ENCODE measurements around the gene RETN.

RETN gene

GRCh38 chr19:7685546-7686445 is 16.9 kb downstream of the RETN start:
- no peak for DNase-seq (ENCODE audit: low read depth in 2 of 2)
- no peak overlapping the region for H3K4me3 ChIP-seq (replicated peaks in 1 of 2; ENCODE audit: low read depth in 2 of 2, low read length in 2 of 2)
- TF ChIP-seq CTCF (IDR thresholded peaks at IDR 0.05; ENCODE audit: low read depth, low read length), result no peak

- no peak overlapping the region for H3K4me3 ChIP-seq (replicated peaks in 1 of 2; ENCODE audit: low read depth in 2 of 2, low read length in 2 of 2)
- DNase-seq (ENCODE audit: low read depth in 2 of 2), result no peak
- TF ChIP-seq CTCF (IDR thresholded peaks at IDR 0.05; ENCODE audit: low read depth, low read length), result no peak
Observed at GRCh38 chr19:7687177-7687576, 18.3 kb downstream of the RETN start.

GRCh38 chr19:7689165-7689564 is 20.3 kb downstream of the RETN start:
- no peak for DNase-seq (ENCODE audit: low read depth in 2 of 2)
- H3K4me3 ChIP-seq (replicated peaks in 1 of 2; ENCODE audit: low read depth in 2 of 2, low read length in 2 of 2), result no peak overlapping the region
- no peak for TF ChIP-seq CTCF (IDR thresholded peaks at IDR 0.05; ENCODE audit: low read depth, low read length)

- no peak for TF ChIP-seq CTCF (IDR thresholded peaks at IDR 0.05; ENCODE audit: low read depth, low read length)
Observed at GRCh38 chr19:7690779-7691258, 22.0 kb downstream of the RETN start.

GRCh38 chr19:7691497-7691896 is 22.6 kb downstream of the RETN start:
- DNase-seq (ENCODE audit: low read depth in 2 of 2), result no peak
- H3K4me3 ChIP-seq (replicated peaks in 1 of 2; ENCODE audit: low read depth in 2 of 2, low read length in 2 of 2), result no peak overlapping the region
- no peak for TF ChIP-seq CTCF (IDR thresholded peaks at IDR 0.05; ENCODE audit: low read depth, low read length)

More at GRCh38 chr19:7690779-7691258, 22.0 kb downstream of the RETN start:
- no peak overlapping the region for H3K4me3 ChIP-seq (replicated peaks in 1 of 2; ENCODE audit: low read depth in 2 of 2, low read length in 2 of 2)
- DNase-seq (ENCODE audit: low read depth in 2 of 2), result no peak

- H3K4me3 ChIP-seq (replicated peaks in 1 of 2; ENCODE audit: low read depth in 2 of 2, low read length in 2 of 2), result no peak overlapping the region
- no peak for DNase-seq (ENCODE audit: low read depth in 2 of 2)
- no peak for TF ChIP-seq CTCF (IDR thresholded peaks at IDR 0.05; ENCODE audit: low read depth, low read length)
Observed at GRCh38 chr19:7692417-7693088, 23.7 kb downstream of the RETN start.
